Coronary artery (tissue), 2 donors: ENCODE results near the gene CYCS.
"Not testable (repeated sequence)": the region's sequence is repeated elsewhere in the genome, so short reads cannot be mapped to it uniquely, and the experiment has no call there.

Source experiments
- DNase-seq: peaks from one replicate; pipeline ENCODE4 v3.0.0-alpha.2; 2017; ENCODE audit warnings: low spot score
- H3K27ac ChIP-seq, 2 donors: fragments of 200-600 bp; sonication (generic); one replicate each; pipeline ENCODE4 v1.5.1; 2016 to 2019
- H3K4me3 ChIP-seq: fragments of 200-600 bp; sonication (generic); 2 replicates; pipeline ENCODE4 v1.5.1; 2016; ENCODE audit warnings: mild to moderate bottlenecking, moderate library complexity
- TF ChIP-seq, protein P1 (sequence below): fragments of 200-600 bp; sonication (generic); IDR thresholded peaks from one replicate; pipeline ENCODE4 v1.5.1; 2019; ENCODE audit warnings: antibody characterized with exemption

The CYCS gene

DNA sequence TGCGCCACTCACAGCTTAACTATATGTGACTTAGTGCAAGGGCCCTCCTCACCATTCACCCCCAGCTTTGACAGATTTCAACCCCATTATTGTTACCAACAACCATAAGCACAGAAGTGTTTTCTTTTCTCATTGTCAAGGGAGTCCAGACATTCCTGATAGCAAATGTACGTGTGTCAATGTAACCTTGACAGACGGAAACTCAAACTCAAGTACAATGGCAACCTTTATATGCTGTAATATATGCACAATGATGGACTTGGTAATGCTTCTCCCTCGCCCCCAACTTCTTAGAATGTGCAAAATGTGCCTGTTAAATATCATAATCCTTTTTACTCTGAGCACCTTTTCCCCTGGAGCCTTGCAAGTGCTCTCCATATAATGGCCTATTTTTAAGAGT is 34.7 kb downstream of the CYCS start:
- H3K4me3 ChIP-seq, result no peak overlapping the region
- H3K27ac ChIP-seq, result no peak overlapping the region
- TF ChIP-seq, protein P1, sequence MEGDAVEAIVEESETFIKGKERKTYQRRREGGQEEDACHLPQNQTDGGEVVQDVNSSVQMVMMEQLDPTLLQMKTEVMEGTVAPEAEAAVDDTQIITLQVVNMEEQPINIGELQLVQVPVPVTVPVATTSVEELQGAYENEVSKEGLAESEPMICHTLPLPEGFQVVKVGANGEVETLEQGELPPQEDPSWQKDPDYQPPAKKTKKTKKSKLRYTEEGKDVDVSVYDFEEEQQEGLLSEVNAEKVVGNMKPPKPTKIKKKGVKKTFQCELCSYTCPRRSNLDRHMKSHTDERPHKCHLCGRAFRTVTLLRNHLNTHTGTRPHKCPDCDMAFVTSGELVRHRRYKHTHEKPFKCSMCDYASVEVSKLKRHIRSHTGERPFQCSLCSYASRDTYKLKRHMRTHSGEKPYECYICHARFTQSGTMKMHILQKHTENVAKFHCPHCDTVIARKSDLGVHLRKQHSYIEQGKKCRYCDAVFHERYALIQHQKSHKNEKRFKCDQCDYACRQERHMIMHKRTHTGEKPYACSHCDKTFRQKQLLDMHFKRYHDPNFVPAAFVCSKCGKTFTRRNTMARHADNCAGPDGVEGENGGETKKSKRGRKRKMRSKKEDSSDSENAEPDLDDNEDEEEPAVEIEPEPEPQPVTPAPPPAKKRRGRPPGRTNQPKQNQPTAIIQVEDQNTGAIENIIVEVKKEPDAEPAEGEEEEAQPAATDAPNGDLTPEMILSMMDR, result no peak
- DNase-seq, result no peak

- no peak for DNase-seq
- H3K4me3 ChIP-seq, result no peak overlapping the region
- no peak overlapping the region for H3K27ac ChIP-seq
- TF ChIP-seq, protein P1, result no peak
Observed at GRCh38 chr7:25087855-25088254, 37.2 kb downstream of the CYCS start.

DNA sequence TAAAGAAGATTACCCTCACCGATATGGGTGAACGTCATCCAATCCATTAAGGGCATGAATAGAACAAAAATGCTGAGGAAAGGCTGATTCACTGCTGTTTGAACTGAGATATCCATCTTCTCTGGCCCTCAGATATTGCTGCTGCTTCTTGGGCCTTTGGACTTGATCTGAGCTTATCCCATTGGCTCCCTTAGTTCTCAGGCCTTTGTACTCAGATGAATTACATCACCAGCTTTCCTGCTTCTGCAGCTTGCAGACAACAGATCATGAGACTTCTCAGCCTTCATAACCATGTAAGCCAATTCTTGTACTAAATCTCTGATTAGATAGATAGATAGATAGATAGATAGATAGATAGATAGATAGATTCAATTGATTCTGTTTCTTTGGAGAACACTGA is 40.2 kb downstream of the CYCS start:
- Histone ChIP-seq H3K27ac (no peak overlapping the region), H3K4me3 (no peak overlapping the region)
- no peak for DNase-seq
- TF ChIP-seq, protein P1, result no peak

DNA sequence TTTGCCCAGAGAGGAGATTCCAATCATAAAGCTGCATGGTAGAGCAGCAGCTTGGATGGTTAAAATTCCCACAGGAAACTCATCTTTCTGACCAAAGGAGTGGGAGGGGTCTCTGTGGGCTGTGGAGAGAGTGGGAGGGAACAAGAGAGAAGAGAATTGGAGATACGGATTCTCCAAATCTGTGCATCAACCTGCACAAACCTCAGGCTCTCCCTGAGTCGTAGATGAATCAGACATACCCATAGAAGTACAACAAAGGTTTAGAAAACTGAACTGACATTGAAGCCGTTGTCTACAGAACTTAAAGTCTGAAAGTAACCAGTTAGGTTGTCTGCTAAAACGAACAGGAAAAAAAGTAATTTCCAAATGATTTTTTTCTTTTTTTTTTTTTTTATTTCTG is 41.9 kb downstream of the CYCS start:
- H3K27ac ChIP-seq, result no peak overlapping the region
- TF ChIP-seq, protein P1, result no peak
- no peak for DNase-seq
- H3K4me3 ChIP-seq, result no peak overlapping the region

DNA sequence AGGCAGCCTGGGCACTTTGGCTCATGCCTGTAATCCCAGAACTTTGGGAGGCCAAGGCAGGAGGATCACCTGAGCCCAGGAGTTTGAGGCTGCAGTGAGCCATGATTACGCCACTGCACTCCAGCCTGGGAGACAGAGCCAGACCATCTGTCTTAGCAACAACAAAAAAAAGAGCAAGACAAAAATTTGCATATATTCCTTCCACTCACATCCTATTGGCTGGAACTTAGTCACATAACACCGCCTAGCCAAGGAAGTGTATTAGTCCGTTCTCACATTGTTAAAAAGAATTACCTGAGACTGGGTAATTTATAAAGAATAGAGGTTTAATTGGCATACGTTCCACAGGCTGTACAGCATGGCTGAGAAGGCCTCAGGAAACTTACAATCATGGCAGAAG is 43.0 kb downstream of the CYCS start:
- H3K4me3 ChIP-seq, DNase-seq, H3K27ac ChIP-seq: not testable (repeated sequence)

DNA sequence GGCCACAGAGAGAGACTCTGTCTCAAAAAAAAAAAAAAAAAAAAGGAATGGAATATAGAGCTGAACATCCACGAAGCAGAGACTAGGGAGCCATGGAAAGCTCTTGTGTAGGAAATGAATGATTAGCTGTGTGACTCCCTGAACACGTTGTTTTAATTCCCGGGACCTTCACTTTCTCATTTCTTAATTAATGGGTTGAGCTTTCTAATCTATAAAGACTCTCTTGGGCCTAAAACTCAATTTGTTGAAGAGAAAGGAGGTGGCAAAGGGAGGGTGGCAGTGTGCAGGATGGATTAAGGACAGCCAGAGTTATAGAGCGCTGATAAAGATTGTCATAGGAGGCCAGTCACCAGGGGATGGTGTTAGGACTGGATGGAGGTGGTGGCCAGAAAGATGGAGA is 48.0 kb downstream of the CYCS start:
- no peak overlapping the region for H3K27ac ChIP-seq

GRCh38 chr7:25075459-25075858 is 49.6 kb downstream of the CYCS start:
- H3K4me3 ChIP-seq, result no peak overlapping the region
- DNase-seq, result no peak
- H3K27ac ChIP-seq, result no peak overlapping the region
- TF ChIP-seq, protein P1, result no peak

More for the DNA sequence above, 48.0 kb downstream of the CYCS start:
- H3K4me3 ChIP-seq, result no peak overlapping the region
- DNase-seq, result no peak
- TF ChIP-seq, protein P1, result no peak

DNA sequence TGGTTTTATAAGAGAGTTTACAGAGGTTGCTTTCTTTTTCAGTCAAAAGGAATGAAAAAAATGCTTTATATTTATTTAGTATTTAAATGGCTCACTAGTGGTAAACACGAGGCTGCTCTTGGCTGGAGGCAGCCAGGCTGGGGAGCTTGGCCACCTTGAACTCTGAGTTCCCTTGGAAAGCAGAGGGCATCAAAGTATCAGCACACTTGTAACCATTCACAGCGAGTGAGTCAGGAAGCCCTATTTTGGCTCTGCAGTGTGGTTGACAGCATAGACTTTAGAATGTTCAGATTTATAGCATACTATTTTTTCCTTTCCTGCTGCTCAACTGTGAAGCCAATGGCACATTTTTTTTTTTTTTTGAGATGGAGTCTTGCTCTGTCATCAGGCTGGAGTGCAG is 51.6 kb downstream of the CYCS start:
- TF ChIP-seq, protein P1, result no peak
- Histone ChIP-seq H3K4me3 (no peak overlapping the region), H3K27ac (no peak overlapping the region)
- DNase-seq, result no peak
